Endodermal cell (in vitro differentiated cells): ENCODE results near the gene SH2D5. TPM values are rescaled to one million over a fixed set of nuclear protein-coding genes. Genes with fewer than 3 reads are reported as not detected.
A peak's percentile ranks its signal among the peaks of the same experiment; 100 is the strongest.

Source experiments
- DNase-seq: peaks from one replicate; pipeline ENCODE4 v3.0.0-alpha.2; 2017
- H3K27ac ChIP-seq: 2 replicates; pipeline ENCODE4 v1.5.1; 2013; ENCODE audit warnings: mild to moderate bottlenecking, low read depth, low read length, moderate library complexity
- H3K27me3 ChIP-seq: 2 replicates; pipeline ENCODE4 v1.6.1; 2013; ENCODE audit warnings: mild to moderate bottlenecking, low read length, moderate library complexity; ENCODE audit not compliant: insufficient read depth, control insufficient read depth, poor library complexity, severe bottlenecking
- H3K36me3 ChIP-seq: 2 replicates; pipeline ENCODE4 v1.7.0; 2013; ENCODE audit warnings: mild to moderate bottlenecking, low read length, moderate library complexity; ENCODE audit not compliant: control insufficient read depth, insufficient read depth
- H3K4me1 ChIP-seq: one replicate; pipeline ENCODE4 v1.7.0; 2013; ENCODE audit warnings: low read length; ENCODE audit not compliant: control insufficient read depth, insufficient read depth
- H3K4me3 ChIP-seq: 2 replicates; pipeline ENCODE4 v1.5.1; 2013; ENCODE audit warnings: mild to moderate bottlenecking, low read length, moderate library complexity
- H3K9ac ChIP-seq: 2 replicates; pipeline ENCODE4 v1.6.1; 2013; ENCODE audit warnings: mild to moderate bottlenecking, low read length, moderate library complexity; ENCODE audit not compliant: poor library complexity, severe bottlenecking; ENCODE audit errors: extremely low read depth
- H3K9me3 ChIP-seq: 2 replicates; pipeline ENCODE4 v1.6.1; 2013; ENCODE audit warnings: mild to moderate bottlenecking, low read length, moderate library complexity; ENCODE audit not compliant: control insufficient read depth
- H3K27ac Mint-ChIP-seq: 2 replicates; pipeline ENCODE4 v1.8.0; 2020; ENCODE audit warnings: mixed read lengths
- H3K27me3 Mint-ChIP-seq: 2 replicates; pipeline ENCODE4 v1.8.0; 2021; ENCODE audit warnings: mild to moderate bottlenecking, mixed read lengths; ENCODE audit not compliant: insufficient read depth
- H3K36me3 Mint-ChIP-seq: 2 replicates; pipeline ENCODE4 v1.8.0; 2020; ENCODE audit warnings: low read depth, mixed read lengths
- H3K4me1 Mint-ChIP-seq: 2 replicates; pipeline ENCODE4 v1.8.0; 2020; ENCODE audit warnings: mixed read lengths
- H3K4me3 Mint-ChIP-seq: 2 replicates; pipeline ENCODE4 v1.8.0; 2020; ENCODE audit warnings: mild to moderate bottlenecking, moderate library complexity, mixed read lengths
- H3K9me3 Mint-ChIP-seq: 2 replicates; pipeline ENCODE4 v1.8.0; 2020; ENCODE audit warnings: mild to moderate bottlenecking, mixed read lengths
- WGBS, 2 experiments: methylation state at CpG; one replicate each; pipeline versions ENCODE4 v1.1.5 to v1.1.7; 2013; ENCODE audit warnings: missing lambda C conversion rate in 2 of 2, mixed read lengths in 1 of 2; ENCODE audit not compliant: insufficient coverage in 1 of 2, insufficient read length in 1 of 2; 5-methylcytosine and 5-hydroxymethylcytosine counted together
- total RNA-seq, 2 donors: library from RNA; stranded (reverse); fragmentation: NEBNext Ultra II Directional in 1 of 2; extraction: Animal tissue kit (Norgen Biotek cat#: 25700) in 1 of 2; gene quantifications; 2 replicates in 1 of 2; 3 replicates in 1 of 2; pipeline ENCODE4 v1.2.1, GENCODE V29; 2021
- TF ChIP-seq, protein P1 (sequence below): fragments of 200-600 bp; sonication (generic); conservative IDR thresholded peaks from 2 replicates; pipeline ENCODE4 v1.5.0; 2021; ENCODE audit warnings: antibody characterized with exemption, mild to moderate bottlenecking

The SH2D5 gene
- total RNA-seq, 2 donors from 2014 or later, result 4.0 to 5.0 TPM

DNA sequence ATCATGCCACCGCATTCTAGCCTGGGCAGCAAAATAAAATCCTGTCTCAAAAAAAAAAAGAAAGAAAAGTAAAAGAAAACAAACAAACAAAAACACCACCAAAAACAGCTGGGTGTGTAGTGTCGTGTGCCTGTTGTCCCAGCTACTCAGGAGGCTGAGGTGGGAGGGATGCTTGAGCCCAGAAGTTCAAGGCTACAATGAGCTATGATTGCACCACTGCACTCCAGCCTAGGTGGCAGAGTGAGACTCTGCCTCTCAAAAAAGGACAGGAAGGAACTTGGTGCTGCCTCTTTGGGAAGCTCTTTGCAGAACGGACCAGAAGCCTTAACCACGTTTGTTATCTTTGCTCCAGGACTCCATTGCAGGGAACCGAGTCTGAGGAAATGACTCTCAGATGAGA, 25.7 kb downstream of the SH2D5 start:
- Histone ChIP-seq H3K9ac (no peak overlapping the region), H3K27me3 (no peaks in the 10 kb centered on the region), H3K4me1 (no peaks in the 10 kb centered on the region), H3K27ac (no peak overlapping the region), H3K9me3 (no peaks in the 10 kb centered on the region), H3K36me3 (no peaks in the 10 kb centered on the region), H3K4me3 (no peak overlapping the region)
- no peaks in the 10 kb centered on the region for H3K4me1 Mint-ChIP-seq
- no peaks in the 10 kb centered on the region for H3K27me3 Mint-ChIP-seq
- WGBS, 2 experiments, result 83 to 92% methylated on average over 4 to 5 of the region's 5 CpGs
- H3K27ac Mint-ChIP-seq, result no peak overlapping the region
- DNase-seq, result no peak
- H3K36me3 Mint-ChIP-seq, result no peaks in the 10 kb centered on the region
- TF ChIP-seq, protein P1, sequence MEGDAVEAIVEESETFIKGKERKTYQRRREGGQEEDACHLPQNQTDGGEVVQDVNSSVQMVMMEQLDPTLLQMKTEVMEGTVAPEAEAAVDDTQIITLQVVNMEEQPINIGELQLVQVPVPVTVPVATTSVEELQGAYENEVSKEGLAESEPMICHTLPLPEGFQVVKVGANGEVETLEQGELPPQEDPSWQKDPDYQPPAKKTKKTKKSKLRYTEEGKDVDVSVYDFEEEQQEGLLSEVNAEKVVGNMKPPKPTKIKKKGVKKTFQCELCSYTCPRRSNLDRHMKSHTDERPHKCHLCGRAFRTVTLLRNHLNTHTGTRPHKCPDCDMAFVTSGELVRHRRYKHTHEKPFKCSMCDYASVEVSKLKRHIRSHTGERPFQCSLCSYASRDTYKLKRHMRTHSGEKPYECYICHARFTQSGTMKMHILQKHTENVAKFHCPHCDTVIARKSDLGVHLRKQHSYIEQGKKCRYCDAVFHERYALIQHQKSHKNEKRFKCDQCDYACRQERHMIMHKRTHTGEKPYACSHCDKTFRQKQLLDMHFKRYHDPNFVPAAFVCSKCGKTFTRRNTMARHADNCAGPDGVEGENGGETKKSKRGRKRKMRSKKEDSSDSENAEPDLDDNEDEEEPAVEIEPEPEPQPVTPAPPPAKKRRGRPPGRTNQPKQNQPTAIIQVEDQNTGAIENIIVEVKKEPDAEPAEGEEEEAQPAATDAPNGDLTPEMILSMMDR, result no peak
- no peak overlapping the region for H3K4me3 Mint-ChIP-seq
- no peaks in the 10 kb centered on the region for H3K9me3 Mint-ChIP-seq

DNA sequence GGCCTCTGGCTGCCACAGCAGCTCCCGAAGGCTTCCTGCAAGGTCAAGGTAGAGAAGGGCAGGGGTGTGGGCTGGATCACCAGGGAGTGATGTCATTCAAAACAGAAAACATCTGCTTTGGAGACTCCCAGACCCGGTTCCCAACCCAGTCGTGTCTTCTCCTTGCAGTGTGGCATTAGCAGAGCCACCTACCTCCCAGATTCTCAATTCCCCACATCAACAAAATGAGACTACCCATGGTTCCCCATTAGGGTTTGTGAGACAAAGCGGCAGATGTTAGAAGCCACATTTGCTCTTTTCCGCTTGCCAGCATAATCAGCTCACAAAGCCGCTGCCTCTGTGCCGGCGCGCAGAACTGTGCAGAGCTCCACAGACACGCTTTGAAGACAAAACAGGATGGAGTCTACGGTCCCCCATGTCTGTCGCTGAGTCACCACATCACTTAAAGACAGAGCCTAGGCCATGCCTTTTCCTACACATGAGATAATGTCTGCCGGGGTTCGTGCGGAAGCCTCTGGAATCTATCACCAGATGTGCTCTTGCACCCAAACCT, 27.2 kb downstream of the SH2D5 start:
- peak overlapping the region; percentile 60 for H3K27ac ChIP-seq
- DNase-seq, result no peak
- H3K9me3 ChIP-seq, result no peaks in the 10 kb centered on the region
- Mint-ChIP-seq H3K4me1 (no peaks in the 10 kb centered on the region), H3K27me3 (no peaks in the 10 kb centered on the region), H3K27ac (no peak overlapping the region), H3K9me3 (no peaks in the 10 kb centered on the region), H3K4me3 (no peak overlapping the region), H3K36me3 (no peaks in the 10 kb centered on the region)
- H3K4me3 ChIP-seq, result no peak overlapping the region
- no peaks in the 10 kb centered on the region for H3K4me1 ChIP-seq
- TF ChIP-seq, protein P1, result no peak
- H3K36me3 ChIP-seq, result no peaks in the 10 kb centered on the region
- no peak overlapping the region for H3K9ac ChIP-seq
- H3K27me3 ChIP-seq, result no peaks in the 10 kb centered on the region
- 94% methylated on average over 15 of the region's 15 CpGs for WGBS, 2 experiments

DNA sequence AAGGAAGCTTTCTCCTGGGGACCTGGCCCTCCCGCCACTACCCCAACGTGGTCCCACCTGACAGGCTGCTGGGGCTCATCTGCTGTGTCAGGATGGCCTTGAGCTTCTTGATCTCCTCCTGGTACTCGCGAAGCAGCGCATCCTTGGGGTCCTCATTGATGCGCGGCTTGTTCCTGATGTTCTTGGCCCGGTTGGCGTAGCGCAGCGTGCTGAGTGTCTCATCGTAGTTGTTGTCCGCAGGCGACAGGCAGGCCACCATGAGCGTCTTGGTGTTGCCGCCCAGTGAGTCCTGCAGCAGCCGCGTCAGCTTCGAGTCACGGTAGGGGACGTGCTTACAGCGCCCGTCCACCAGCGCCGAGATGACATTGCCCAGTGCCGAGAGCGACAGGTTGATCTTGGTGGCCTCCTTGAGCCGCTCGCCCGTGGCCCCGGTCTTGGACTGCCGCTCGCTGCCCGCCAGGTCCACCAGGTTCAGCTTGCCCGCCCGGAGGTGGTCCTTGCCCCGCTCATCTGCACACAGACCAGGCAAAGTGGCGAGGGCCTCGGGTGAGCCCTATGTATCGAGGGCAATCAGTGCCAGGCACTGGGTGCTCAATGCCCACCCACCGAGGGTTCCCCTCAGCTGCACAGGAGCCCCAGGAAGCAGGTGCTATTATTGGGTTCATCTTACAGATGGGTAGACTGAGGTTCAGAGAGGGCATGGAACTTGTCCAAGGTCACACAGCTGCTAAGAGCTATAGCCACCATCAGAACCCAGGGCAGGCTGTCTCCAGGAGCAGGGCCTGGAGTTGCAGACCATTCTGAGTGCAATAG, 27.9 kb downstream of the SH2D5 start:
- no peak overlapping the region for H3K4me3 ChIP-seq
- peak overlapping the region; percentile 60 for H3K27ac ChIP-seq
- WGBS, 2 experiments, result 94 to 95% methylated on average over 28 to 41 of the region's 41 CpGs
- no peaks in the 10 kb centered on the region for H3K36me3 Mint-ChIP-seq
- no peaks in the 10 kb centered on the region for H3K4me1 ChIP-seq
- H3K27me3 Mint-ChIP-seq, result no peaks in the 10 kb centered on the region
- H3K36me3 ChIP-seq, result no peaks in the 10 kb centered on the region
- H3K9ac ChIP-seq, result no peak overlapping the region
- no peaks in the 10 kb centered on the region for H3K27me3 ChIP-seq
- no peaks in the 10 kb centered on the region for H3K9me3 Mint-ChIP-seq
- H3K27ac Mint-ChIP-seq, result no peak overlapping the region
- no peaks in the 10 kb centered on the region for H3K9me3 ChIP-seq
- no peak for DNase-seq
- TF ChIP-seq, protein P1, result no peak
- no peak overlapping the region for H3K4me3 Mint-ChIP-seq
- no peaks in the 10 kb centered on the region for H3K4me1 Mint-ChIP-seq
